ENCODE results near the gene COL6A2.
"Not testable (repeated sequence)": the region's sequence is repeated elsewhere in the genome, so short reads cannot be mapped to it uniquely, and the experiment has no call there.

The COL6A2 gene

GRCh38 chr21:46095814-46096595, 1.9 kb upstream of the COL6A2 start:
- no peak for DNase-seq

GRCh38 chr21:46096596-46097335, 1.1 kb upstream of the COL6A2 start:
- no peak for DNase-seq

- DNase-seq, result no peak
Observed at GRCh38 chr21:46098303-46099141, 610 bp downstream of the COL6A2 start.

- no peak for DNase-seq
Observed at GRCh38 chr21:46099476-46099875, 1.6 kb downstream of the COL6A2 start.

DNA sequence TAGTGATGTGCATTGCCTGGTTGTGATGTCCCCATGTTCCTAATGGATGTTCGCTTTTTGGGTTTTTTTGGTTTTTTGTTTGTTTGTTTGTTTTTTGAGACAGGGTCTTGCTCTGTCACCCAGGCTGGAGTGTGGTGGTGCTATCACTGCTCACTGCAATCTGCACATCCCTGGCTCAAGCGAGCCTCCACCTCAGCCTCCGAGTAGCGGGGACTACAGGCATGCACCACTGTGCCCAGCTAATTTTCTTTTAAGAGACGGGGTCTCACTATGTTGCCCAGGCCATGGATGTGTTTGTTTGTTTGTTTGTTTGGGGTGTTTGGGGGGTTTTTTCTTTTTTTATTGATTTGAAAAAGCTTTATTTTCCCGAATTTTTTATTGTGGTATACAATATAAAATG, 2.1 kb downstream of the COL6A2 start:
- DNase-seq, result no peak

DNA sequence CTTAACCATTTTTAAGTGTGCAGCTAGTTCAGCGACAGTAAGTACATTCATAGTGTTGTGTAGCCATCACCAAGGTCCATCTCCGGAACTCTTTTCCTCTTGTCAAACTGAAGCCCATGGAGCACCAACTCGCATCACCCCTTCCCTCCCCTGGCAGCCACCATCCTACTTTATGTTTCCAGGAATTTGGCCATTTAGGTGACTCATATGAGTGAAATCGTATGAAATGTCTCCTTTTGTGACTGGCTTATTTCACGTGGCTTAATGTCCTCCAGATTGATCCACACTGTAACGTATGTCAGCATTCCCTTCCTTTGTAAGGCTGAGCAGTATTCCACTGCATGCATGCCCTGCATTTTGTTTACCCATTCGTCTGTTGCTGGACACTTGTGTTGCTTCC, 2.5 kb downstream of the COL6A2 start:
- DNase-seq, result no peak

DNA sequence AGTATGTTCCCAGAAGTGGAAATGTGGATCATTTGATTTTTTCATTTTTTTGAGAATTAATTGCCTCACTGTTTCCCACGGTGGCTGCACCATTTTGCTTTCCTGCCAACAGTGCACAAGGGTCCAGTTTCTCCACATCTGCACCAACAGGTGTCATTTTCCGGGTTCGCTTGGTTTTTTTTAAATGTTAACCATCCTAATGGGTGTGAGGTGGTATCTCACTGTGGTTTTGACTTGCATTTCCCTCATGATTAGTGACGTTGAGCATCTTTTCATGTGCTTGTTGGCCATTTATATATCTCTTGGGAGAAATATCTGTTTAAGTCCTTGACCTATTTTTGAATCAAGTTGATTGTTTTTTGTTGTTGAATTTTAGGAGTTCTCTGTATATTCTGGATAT, 3.0 kb downstream of the COL6A2 start:
- DNase-seq, result no peak

DNA sequence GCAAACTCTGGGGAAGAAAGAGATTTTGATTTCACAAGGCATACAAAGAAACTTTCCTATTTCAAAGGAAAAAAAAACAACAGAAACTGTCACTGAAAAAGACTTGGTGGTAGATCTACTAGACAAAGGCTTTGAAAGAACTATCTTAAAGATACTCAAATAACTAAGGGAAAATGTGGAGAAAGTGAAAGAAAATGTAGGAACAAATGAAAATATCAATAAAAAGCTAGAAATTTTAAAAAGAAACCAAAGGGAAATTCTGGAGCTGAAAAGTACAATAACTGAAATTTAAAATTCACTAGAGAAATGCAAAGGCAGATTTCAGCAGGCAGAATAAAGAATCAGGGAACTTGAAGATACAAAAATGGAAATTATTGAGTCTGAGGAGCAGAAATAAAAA, 6.2 kb downstream of the COL6A2 start:
- no peak for DNase-seq

GRCh38 chr21:46107376-46107775, 9.5 kb downstream of the COL6A2 start:
- not testable (repeated sequence) for DNase-seq

DNA sequence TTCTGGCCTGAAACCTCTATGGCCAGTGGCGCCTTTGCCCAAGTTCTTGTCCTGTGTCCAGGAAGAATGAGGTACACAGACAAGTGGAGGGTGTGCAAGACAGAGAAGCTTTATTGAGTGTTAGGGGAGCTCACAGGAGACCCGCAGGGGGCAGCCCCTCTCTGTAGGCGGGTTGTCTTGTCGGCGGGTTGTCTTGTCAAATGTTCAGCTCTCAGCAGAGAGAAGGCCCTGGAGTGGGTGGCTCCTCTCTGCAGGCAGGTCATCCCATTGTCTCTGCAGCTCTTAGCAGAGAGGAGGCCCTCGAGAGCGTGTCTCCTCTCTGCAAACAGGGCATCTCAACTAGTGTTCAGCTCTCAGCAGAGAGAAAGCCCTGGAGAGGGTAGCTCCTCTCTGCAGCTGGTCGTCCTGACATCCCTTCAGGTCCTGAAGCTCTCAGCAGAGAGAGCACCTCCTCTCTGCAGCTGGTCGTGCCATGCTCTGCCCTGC, 11.0 kb downstream of the COL6A2 start:
- DNase-seq, result no peak

DNA sequence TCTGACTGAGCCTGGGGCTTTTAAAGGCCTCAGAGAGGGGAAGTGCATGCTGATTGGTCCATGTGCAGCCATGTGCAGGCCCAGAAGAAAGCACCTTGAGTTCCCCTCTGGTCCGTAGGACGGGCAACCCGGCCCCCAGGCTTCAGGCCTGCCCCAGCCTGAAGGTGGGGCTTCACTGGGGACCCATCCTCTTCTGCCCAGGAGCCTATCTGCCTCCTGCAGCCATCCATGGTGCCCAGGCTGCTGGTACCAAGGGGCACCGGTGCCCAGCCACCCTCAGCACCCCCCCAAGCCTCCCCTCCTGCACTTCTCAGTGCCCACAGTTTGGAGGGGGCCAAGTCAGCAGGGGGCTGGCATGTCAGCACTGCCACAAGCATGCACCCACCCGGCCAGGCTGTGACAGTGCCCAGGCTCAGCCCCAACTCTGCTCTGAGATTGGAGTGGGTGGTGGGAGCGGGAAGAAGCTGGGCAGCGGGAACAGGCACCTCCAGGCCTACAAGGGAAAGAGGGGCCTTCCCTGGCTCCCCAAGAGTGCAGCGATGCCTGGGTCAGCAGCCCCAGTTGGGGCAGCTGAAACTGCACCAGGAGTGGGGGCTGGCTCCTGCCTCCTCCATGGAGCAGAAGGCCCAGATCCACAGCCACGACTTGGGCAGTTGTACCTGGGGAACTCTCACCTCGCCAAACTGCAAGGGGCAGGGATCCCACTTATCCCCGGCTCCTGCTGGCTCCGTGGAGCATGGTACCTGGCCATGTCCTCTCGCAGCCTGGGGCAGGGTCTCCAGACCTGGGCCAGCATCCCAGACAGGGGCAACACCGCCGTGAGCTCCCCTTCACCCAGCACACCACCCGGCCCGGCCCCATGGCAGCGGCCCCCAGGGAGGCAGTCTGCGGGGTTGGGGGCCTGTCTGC, 11.7 kb downstream of the COL6A2 start:
- no peak for DNase-seq

GRCh38 chr21:46110499-46111192, 12.7 kb downstream of the COL6A2 start:
- no peak for DNase-seq

- no peak for DNase-seq
Observed at GRCh38 chr21:46111193-46111571, 13.3 kb downstream of the COL6A2 start.

- DNase-seq, result no peak
Observed at GRCh38 chr21:46111857-46112724, 14.2 kb downstream of the COL6A2 start.

- DNase-seq, result no peak
Observed at GRCh38 chr21:46112725-46113215, 14.9 kb downstream of the COL6A2 start.

DNA sequence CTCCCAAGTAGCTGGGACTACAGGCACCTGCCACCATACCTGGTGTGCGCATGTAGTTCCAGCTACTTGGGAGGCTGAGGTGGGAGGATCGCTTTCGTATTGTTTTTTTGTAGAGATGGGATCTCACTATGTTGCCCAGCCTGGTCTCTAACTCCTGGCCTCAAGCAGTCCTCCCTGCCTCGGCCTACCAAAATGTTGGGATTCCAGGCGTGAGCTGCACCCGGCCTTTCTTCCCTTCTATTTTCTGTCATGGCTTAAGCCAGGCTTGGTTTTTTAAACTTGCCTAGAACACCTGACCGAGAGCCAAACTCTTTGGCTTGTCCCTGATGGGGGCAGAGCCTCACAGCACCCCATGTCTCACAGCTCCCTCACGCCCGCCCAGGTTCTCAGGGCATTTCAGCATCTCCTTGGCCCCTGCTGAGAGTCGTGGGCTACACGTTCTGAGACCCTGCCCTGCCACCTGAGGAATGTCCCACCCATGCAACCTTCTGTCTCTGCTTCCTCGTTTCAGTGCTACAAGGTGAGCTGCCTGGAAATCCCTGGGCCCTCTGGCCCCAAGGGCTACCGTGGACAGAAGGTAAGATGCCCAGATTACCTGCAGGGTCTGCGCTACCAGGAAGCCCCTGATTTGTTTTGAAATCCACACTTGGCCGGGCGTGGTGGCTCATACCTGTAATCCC, 15.7 kb downstream of the COL6A2 start:
- DNase-seq, result no peak

DNA sequence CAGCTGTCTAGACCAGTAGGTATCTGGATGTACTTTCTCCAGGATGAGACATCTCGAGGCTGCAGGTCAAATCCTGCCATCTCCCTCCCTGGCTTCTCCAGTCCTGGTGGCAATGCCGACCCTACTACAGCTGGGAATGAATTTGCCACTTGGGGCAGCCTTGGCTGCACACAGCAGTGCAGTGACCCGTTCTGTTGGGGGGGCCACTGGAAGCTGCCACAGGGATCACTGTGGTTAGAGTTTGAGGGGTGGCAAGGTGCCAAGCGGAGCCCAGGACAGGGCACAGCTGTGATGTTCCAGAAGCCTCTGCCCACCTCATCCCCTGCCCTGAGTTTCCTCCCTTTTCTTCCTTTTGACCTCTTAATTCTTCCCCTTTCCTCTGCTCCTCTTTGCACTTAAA, 17.1 kb downstream of the COL6A2 start:
- no peak for DNase-seq

GRCh38 chr21:46115441-46116188, 17.7 kb downstream of the COL6A2 start:
- no peak for DNase-seq

DNA sequence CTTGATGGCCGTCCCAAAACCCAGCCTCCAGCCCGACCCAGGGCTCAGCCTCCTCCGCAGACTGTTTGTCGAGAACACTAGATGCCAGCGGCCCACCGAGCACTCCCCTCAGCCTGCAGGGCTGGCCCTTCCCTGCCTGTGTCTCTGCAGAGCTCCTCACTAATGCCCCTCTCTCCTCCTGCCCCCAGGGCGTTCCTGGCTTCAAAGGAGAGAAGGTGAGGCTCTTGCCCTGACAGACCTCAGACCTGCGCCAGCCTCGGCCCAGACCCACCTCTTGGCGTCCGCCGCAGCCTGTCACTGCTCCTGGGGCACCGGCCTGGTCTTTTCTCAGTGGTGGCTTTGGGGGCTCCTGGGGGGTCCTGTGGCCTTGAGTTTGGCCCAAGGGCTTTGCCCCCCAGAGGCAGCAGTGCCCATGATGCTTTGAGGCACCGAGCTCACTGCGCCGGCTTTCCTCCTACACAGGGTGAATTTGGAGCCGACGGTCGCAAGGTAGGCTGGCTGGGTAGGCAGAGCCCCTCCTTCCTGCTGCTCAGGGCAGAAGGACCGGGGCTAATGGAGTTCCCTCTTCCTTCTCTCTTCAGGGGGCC, 18.4 kb downstream of the COL6A2 start:
- no peak for DNase-seq

All from stimulated activated naive CD4-positive, alpha-beta T cell treated with Interleukin-2 at 50 U/mL for 16 hours (primary cell).